Neural cell (in vitro differentiated cells): Measurements from ENCODE around the gene LCE1E. TPM values are rescaled to one million over a fixed set of nuclear protein-coding genes. Genes with fewer than 3 reads are reported as not detected.

Experiments used
- H2AFZ ChIP-seq: fragments of 200-600, 300-800 bp; sonication (generic), shearing (Covaris generic); 2 replicates; pipeline ENCODE4 v1.6.0; 2014; ENCODE audit warnings: low read depth, mild to moderate bottlenecking, antibody characterized with exemption, low read length, moderate library complexity
- H3F3A ChIP-seq: fragments of 200-600 bp; shearing (Covaris generic); 2 replicates; pipeline ENCODE4 v1.6.1; 2016; ENCODE audit warnings: mild to moderate bottlenecking, moderate library complexity, mixed read lengths, antibody characterized with exemption, low read length; ENCODE audit not compliant: insufficient read depth, poor library complexity, severe bottlenecking
- H3K27ac ChIP-seq: fragments of 200-600, 300-800 bp; sonication (generic), shearing (Covaris generic); 2 replicates; pipeline ENCODE4 v1.5.1; 2014; ENCODE audit warnings: mild to moderate bottlenecking, low read length, moderate library complexity
- H3K27me3 ChIP-seq: fragments of 300-800, 200-600 bp; sonication (generic), shearing (Covaris generic); 2 replicates; pipeline ENCODE4 v1.6.0; 2014; ENCODE audit warnings: mild to moderate bottlenecking, low read depth, low read length, moderate library complexity; ENCODE audit not compliant: insufficient read depth
- H3K36me3 ChIP-seq: fragments of 300-800, 200-600 bp; sonication (generic), shearing (Covaris generic); 2 replicates; pipeline ENCODE4 v1.5.1; 2014; ENCODE audit warnings: mild to moderate bottlenecking, antibody characterized with exemption, low read length, moderate library complexity; ENCODE audit not compliant: insufficient read depth
- H3K4me2 ChIP-seq: fragments of 300-800, 200-600 bp; sonication (generic), shearing (Covaris generic); 2 replicates; pipeline ENCODE4 v1.6.0; 2014; ENCODE audit warnings: mild to moderate bottlenecking, low read length
- H3K4me3 ChIP-seq: fragments of 300-800, 200-600 bp; sonication (generic), shearing (Covaris generic); 2 replicates; pipeline ENCODE4 v1.5.1; 2014; ENCODE audit warnings: mild to moderate bottlenecking, low read length, moderate library complexity
- H3K79me2 ChIP-seq: fragments of 200-600 bp; shearing (Covaris generic); replicated peaks from 2 replicates; pipeline ENCODE4 v1.6.0; 2014; ENCODE audit warnings: mild to moderate bottlenecking, low read length, moderate library complexity; ENCODE audit not compliant: insufficient read depth
- H3K9ac ChIP-seq: fragments of 300-800, 200-600 bp; sonication (generic), shearing (Covaris generic); 2 replicates; pipeline ENCODE4 v1.6.1; 2016; ENCODE audit warnings: mild to moderate bottlenecking, low read length, mixed read lengths
- H3K9me2 ChIP-seq: fragments of 200-600 bp; shearing (Covaris generic); 2 replicates; pipeline ENCODE4 v1.6.1; 2016; ENCODE audit warnings: mild to moderate bottlenecking, low read length, mixed read lengths; ENCODE audit not compliant: insufficient read depth
- H3K9me3 ChIP-seq: fragments of 200-600, 300-800 bp; sonication (generic), shearing (Covaris generic); 2 replicates; pipeline ENCODE4 v1.6.1; 2016; ENCODE audit warnings: mild to moderate bottlenecking, mixed run types, low read length, moderate library complexity, mixed read lengths
- H4K20me1 ChIP-seq: fragments of 200-600 bp; shearing (Covaris generic); 2 replicates; pipeline ENCODE4 v1.6.1; 2016; ENCODE audit warnings: mild to moderate bottlenecking, mixed run types; ENCODE audit not compliant: insufficient read depth
- EP300 ChIP-seq: fragments of 450-650 bp; conservative IDR thresholded peaks from 2 replicates; pipeline ENCODE4 v1.6.1; 2014; ENCODE audit warnings: antibody characterized with exemption, mild to moderate bottlenecking, moderate library complexity; ENCODE audit not compliant: poor library complexity, severe bottlenecking
- EZH2 ChIP-seq: fragments of 200-600, 300-800 bp; shearing (Covaris generic), sonication (generic); IDR thresholded peaks from 2 replicates; pipeline ENCODE4 v1.6.1; 2014; ENCODE audit warnings: antibody characterized with exemption, low read length, borderline replicate concordance, mild to moderate bottlenecking; ENCODE audit not compliant: insufficient read depth, poor library complexity, severe bottlenecking
- MXI1 ChIP-seq: fragments of 450-650 bp; conservative IDR thresholded peaks from 2 replicates; pipeline ENCODE4 v1.6.1; 2014; ENCODE audit warnings: antibody characterized with exemption, mild to moderate bottlenecking; ENCODE audit not compliant: poor library complexity, severe bottlenecking
- POLR2AphosphoS5 ChIP-seq: IDR thresholded peaks from 2 replicates; pipeline ENCODE4 v1.6.1; 2012
- RAD21 ChIP-seq: fragments of 450-650 bp; conservative IDR thresholded peaks from 2 replicates; pipeline ENCODE4 v1.6.1; 2014; ENCODE audit warnings: antibody characterized with exemption, mild to moderate bottlenecking, moderate library complexity
- SMC3 ChIP-seq: fragments of 450-650 bp; conservative IDR thresholded peaks from 2 replicates; pipeline ENCODE4 v1.6.1; 2014; ENCODE audit warnings: antibody characterized with exemption, mild to moderate bottlenecking, moderate library complexity; ENCODE audit not compliant: poor library complexity
- TAF1 ChIP-seq: IDR thresholded peaks from 2 replicates; pipeline ENCODE4 v1.6.1; 2012; ENCODE audit warnings: low read depth
- polyA plus RNA-seq: library from polyadenylated mRNA; depleted of rRNA; stranded (reverse); fragments of >200 nt; gene quantifications from 2 replicates; pipeline ENCODE4 v1.2.3, GENCODE V29; 2014
- TF ChIP-seq, protein P1 (sequence below): fragments of 450-650 bp; IDR thresholded peaks from 2 replicates; pipeline ENCODE4 v1.5.1; 2014; ENCODE audit warnings: antibody characterized with exemption, mild to moderate bottlenecking, moderate library complexity; ENCODE audit not compliant: poor library complexity, severe bottlenecking
- TF ChIP-seq, protein P2 (sequence below): IDR thresholded peaks from 2 replicates; pipeline ENCODE4 v1.6.1; 2012; ENCODE audit warnings: borderline replicate concordance

The LCE1E gene
- polyA plus RNA-seq, 1 donor from 2014 or later = not detected

DNA sequence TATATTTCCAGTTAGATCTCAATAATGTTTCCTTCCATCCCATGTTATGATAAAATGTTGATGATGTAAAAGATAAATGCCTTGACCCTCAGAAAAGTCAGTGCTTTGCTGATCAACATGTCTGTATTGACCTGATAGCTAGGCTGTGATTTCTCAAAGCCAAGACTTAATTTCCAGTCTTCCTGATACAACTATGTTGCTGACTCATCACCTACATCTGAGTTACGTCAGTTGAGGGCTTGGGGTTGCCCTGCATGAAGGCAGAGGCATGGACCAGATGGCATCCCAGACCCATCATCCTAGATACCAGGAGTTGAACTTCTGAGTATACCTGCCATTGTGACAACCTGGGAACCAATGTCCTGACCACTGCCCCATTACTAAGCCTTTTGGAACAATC, 15.3 kb downstream of the LCE1E start:
- H3K4me3 ChIP-seq = no peak overlapping the region
- H2AFZ ChIP-seq = no peak overlapping the region
- TF ChIP-seq TAF1 (no peak), EP300 (no peak), SMC3 (no peak), POLR2AphosphoS5 (no peak), RAD21 (no peak), EZH2 (no peak), MXI1 (no peak)
- TF ChIP-seq, protein P1, sequence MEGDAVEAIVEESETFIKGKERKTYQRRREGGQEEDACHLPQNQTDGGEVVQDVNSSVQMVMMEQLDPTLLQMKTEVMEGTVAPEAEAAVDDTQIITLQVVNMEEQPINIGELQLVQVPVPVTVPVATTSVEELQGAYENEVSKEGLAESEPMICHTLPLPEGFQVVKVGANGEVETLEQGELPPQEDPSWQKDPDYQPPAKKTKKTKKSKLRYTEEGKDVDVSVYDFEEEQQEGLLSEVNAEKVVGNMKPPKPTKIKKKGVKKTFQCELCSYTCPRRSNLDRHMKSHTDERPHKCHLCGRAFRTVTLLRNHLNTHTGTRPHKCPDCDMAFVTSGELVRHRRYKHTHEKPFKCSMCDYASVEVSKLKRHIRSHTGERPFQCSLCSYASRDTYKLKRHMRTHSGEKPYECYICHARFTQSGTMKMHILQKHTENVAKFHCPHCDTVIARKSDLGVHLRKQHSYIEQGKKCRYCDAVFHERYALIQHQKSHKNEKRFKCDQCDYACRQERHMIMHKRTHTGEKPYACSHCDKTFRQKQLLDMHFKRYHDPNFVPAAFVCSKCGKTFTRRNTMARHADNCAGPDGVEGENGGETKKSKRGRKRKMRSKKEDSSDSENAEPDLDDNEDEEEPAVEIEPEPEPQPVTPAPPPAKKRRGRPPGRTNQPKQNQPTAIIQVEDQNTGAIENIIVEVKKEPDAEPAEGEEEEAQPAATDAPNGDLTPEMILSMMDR = no peak
- TF ChIP-seq, protein P2, sequence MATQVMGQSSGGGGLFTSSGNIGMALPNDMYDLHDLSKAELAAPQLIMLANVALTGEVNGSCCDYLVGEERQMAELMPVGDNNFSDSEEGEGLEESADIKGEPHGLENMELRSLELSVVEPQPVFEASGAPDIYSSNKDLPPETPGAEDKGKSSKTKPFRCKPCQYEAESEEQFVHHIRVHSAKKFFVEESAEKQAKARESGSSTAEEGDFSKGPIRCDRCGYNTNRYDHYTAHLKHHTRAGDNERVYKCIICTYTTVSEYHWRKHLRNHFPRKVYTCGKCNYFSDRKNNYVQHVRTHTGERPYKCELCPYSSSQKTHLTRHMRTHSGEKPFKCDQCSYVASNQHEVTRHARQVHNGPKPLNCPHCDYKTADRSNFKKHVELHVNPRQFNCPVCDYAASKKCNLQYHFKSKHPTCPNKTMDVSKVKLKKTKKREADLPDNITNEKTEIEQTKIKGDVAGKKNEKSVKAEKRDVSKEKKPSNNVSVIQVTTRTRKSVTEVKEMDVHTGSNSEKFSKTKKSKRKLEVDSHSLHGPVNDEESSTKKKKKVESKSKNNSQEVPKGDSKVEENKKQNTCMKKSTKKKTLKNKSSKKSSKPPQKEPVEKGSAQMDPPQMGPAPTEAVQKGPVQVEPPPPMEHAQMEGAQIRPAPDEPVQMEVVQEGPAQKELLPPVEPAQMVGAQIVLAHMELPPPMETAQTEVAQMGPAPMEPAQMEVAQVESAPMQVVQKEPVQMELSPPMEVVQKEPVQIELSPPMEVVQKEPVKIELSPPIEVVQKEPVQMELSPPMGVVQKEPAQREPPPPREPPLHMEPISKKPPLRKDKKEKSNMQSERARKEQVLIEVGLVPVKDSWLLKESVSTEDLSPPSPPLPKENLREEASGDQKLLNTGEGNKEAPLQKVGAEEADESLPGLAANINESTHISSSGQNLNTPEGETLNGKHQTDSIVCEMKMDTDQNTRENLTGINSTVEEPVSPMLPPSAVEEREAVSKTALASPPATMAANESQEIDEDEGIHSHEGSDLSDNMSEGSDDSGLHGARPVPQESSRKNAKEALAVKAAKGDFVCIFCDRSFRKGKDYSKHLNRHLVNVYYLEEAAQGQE = no peak
- no peaks in the 10 kb centered on the region for H4K20me1 ChIP-seq
- H3K27ac ChIP-seq = no peak overlapping the region
- H3F3A ChIP-seq = no peaks in the 10 kb centered on the region
- H3K9ac ChIP-seq = no peak overlapping the region
- H3K79me2 ChIP-seq = no peaks in the 10 kb centered on the region
- peaks cover 5% of the 10 kb centered on the region for H3K9me3 ChIP-seq
- no peaks in the 10 kb centered on the region for H3K36me3 ChIP-seq
- no peaks in the 10 kb centered on the region for H3K9me2 ChIP-seq
- no peaks in the 10 kb centered on the region for H3K27me3 ChIP-seq
- no peak overlapping the region for H3K4me2 ChIP-seq

DNA sequence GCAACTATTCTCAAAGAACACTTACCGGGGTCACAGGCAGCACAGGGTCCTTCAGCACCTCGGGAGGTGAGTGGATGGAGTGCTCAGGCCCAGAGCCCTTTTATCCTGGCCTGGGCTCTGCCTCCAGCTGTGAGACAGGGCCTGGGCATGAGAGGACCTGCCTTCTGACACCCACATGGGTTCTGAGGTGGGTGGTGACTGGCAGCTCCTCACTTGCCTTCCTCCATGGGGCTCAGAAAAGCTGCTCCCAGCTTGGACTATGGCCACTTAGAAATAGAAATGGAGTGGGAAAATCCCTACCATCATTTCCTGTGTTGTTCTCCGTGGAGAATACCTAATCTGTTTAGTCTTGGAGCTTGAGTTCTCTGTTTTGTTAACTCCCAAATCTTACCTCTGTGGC, 20.5 kb downstream of the LCE1E start, which contains the start of gene LCE1C:
Gene LCE1C, minus strand, starts transcription at position 76 of the 400 bp plus-strand sequence. CDS start 1,173 bp downstream, outside the sequence.
- Histone ChIP-seq H3K79me2 (no peaks in the 10 kb centered on the region), H3K36me3 (no peaks in the 10 kb centered on the region), H3K9me3 (peaks cover under 1% of the 10 kb centered on the region), H3K27me3 (no peaks in the 10 kb centered on the region), H3F3A (no peaks in the 10 kb centered on the region), H3K9ac (no peak within 1 kb of the TSS), H4K20me1 (no peaks in the 10 kb centered on the region), H3K4me3 (no peak within 1 kb of the TSS), H3K27ac (no peak within 1 kb of the TSS), H2AFZ (no peak within 1 kb of the TSS), H3K9me2 (no peaks in the 10 kb centered on the region), H3K4me2 (no peak within 1 kb of the TSS)
- no peak for TF ChIP-seq EP300
- TF ChIP-seq TAF1 = no peak
- TF ChIP-seq EZH2 = no peak

DNA sequence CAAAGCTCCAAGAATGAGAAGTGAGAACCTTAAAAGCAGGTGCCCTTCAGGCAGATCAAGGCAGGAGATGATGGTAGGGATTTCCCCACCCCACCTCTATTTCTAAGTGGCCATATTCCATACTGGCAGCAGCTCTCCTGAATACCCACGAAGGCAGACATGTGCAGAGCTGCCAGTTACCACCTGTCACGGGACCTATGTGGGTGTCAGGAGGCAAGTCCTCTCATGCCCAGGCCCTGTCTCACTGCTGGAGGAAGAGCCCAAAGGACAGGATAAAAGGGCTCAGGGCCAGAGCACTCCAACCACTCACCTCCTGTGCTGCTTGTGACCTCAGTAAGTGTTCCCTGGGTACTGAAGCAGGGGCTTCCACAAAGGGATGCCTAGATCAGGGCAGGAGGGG, 25.0 kb downstream of the LCE1E start:
- no peaks in the 10 kb centered on the region for H3F3A ChIP-seq
- no peaks in the 10 kb centered on the region for H3K27me3 ChIP-seq
- no peaks in the 10 kb centered on the region for H3K36me3 ChIP-seq
- no peak overlapping the region for H3K9ac ChIP-seq
- no peak overlapping the region for H2AFZ ChIP-seq
- no peak overlapping the region for H3K27ac ChIP-seq
- no peaks in the 10 kb centered on the region for H3K9me2 ChIP-seq
- no peak overlapping the region for H3K4me3 ChIP-seq
- no peaks in the 10 kb centered on the region for H3K9me3 ChIP-seq
- TF ChIP-seq MXI1 (no peak), EP300 (no peak), EZH2 (no peak), RAD21 (no peak), TAF1 (no peak), POLR2AphosphoS5 (no peak)
- no peaks in the 10 kb centered on the region for H3K79me2 ChIP-seq
- no peak overlapping the region for H3K4me2 ChIP-seq
- no peaks in the 10 kb centered on the region for H4K20me1 ChIP-seq
